ENCODE results near the gene PIGT.

GRCh38 chr20:45366192-45366591 is 49.7 kb upstream of the PIGT start:
- TF ChIP-seq RFX5 (IDR thresholded peaks at IDR 0.05; ENCODE audit: low read depth, low read length) (no peak), ELK1 (IDR thresholded peaks at IDR 0.05; ENCODE audit: low read depth, low read length) (no peak), CTCF (IDR thresholded peaks at IDR 0.05 in 2 of 3, conservative IDR thresholded peaks at IDR 0.05 in 1 of 3; ENCODE audit: control insufficient read depth in 2 of 3, extremely low read depth in 1 of 3, insufficient read depth in 1 of 3, low read depth in 3 of 3, low read length in 3 of 3) (no peak), SRF (IDR thresholded peaks at IDR 0.05; ENCODE audit: low read depth in 2 of 2, low read length in 2 of 2) (no peak), SP1 (IDR thresholded peaks at IDR 0.05; ENCODE audit: low read depth, low read length) (no peak), ESRRA (IDR thresholded peaks at IDR 0.05; ENCODE audit: low read length) (no peak), E4F1 (IDR thresholded peaks at IDR 0.05; ENCODE audit: borderline replicate concordance, partially characterized antibody) (no peak), CEBPB (IDR thresholded peaks at IDR 0.05; ENCODE audit: borderline replicate concordance in 1 of 2, low read depth in 2 of 2, low read length in 2 of 2) (no peak), FOXM1 (IDR thresholded peaks at IDR 0.05; ENCODE audit: low read depth, low read length) (no peak), EP300 (IDR thresholded peaks at IDR 0.05; ENCODE audit: borderline replicate concordance in 1 of 2, control insufficient read depth in 1 of 2, low read depth in 2 of 2, low read length in 2 of 2) (no peak), PAX8 (IDR thresholded peaks at IDR 0.05) (no peak)
